GM19025 (cell line): ENCODE results near the gene RPL13.

Experiments
- ATAC-seq: cut with Tn5 transposase; IDR thresholded peaks from one replicate; pipeline ENCODE4 v1.9.1; 2021; ENCODE audit warnings: mild to moderate bottlenecking, low read depth, moderate library complexity; ENCODE audit not compliant: unreplicated experiment

Gene RPL13

DNA sequence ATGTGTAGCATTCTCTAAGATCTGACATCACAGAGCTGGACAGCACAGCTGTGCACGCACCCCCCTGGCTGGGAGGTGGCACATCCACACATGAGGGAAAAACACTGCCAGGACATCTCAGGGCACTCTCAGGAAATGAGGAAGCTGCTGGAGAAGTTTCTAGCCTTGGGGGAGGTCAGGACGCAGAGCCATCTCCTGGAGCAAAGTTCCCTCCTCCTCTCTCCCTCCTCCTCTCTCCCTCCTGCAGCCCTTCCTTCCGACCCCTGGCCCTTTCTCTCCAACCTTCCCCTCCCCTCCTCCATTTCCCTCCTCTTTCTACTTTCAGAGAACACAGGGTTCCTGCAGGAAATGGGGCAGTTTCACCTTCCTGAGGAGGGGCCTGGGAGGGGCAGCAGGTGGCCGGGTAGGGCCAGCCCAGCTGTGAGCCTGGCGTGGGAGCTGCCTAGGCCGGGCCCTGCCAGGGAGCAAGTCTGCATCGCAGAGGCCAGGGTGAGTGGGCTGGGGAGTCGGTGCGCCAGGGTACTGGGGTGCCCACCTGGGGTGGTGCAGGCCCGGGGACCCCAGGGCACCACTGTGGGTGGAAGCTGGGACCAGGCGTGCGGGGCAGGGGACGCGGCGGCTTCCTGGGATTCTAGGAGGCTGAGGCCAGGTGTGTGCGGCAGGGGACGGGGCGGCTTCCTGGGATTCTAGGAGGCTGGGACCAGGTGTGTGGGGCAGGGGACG lies 52.9 kb downstream of the RPL13 start, which contains the start of gene DPEP1:
Gene DPEP1 (plus strand): TSS at position 412 of the 723 bp plus-strand sequence. CDS start 16,769 bp downstream, outside the sequence.
- ATAC-seq, result no peak

DNA sequence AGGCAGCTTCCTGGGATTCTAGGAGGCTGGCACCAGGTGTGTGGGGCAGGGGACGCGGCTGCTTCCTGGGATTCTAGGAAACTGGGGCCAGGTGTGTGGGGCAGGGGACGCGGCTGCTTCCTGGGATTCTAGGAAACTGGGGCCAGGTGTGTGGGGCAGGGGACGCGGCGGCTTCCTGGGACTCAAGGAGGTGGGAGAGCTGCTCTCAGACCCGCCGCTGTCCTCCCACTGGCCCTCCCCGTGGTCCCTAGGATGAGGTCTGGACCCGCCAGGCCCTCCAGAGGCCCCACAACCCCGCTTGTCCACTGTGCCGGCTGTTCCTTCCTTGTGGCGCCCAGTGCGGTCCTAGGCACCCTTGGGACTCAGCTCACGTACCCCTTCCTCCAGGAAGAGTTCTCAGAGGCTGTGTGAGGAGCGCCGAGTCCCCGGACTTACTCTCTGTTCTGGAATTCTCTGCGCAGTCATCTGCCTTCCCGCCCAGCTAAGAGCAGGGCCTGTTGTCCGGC lies 53.5 kb downstream of the RPL13 start:
- no peak for ATAC-seq
